ENCODE measurements around the gene ALDH2. TPM values are rescaled to one million over a fixed set of nuclear protein-coding genes. Genes with fewer than 3 reads are reported as not detected.

The ALDH2 gene
- total and polyA plus RNA-seq, 2 of the 8 experiments (the other 6 are each of a cell fraction or from before 2014, with no cell fraction given): 25.4 to 43.8 TPM

DNA sequence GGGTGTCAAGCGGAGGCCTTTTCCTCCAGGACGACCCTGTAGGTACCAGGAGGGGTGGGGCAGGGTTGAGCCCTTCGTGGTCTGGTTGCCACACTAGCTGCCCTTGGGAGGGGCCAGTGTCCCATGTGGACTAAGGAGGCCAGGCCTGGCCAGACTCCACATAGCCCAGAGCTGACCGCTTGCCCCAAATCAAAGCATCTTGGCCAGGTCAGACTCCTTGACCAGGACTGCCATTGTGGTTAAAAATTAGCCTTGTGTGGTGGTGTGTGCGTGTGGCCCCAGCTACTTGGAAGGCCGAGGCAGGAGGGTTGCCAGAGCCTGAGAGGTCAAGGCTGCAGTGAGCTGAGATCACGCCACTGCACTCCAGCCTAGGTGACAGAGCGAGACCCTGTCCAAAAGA, 24.8 kb downstream of the ALDH2 start:
- H2AFZ ChIP-seq (ENCODE audit: low read length): no peak overlapping the region
- no peak overlapping the region for H2BK15ac ChIP-seq (ENCODE audit: low read length)
- no peak overlapping the region for H2BK5ac ChIP-seq (ENCODE audit: low read depth, low read length)
- no peak overlapping the region for H4K8ac ChIP-seq (ENCODE audit: extremely low read depth, insufficient read depth, low read length)
- no peaks in the 10 kb centered on the region for H3K27me3 ChIP-seq (replicated peaks in 1 of 4; ENCODE audit: control insufficient read depth in 3 of 4, extremely low read depth in 1 of 4, insufficient read depth in 3 of 4, low read length in 3 of 4)
- no peak overlapping the region for H4K5ac ChIP-seq (ENCODE audit: insufficient read length, low read depth, low read length)
- H3K56ac ChIP-seq (replicated peaks; ENCODE audit: insufficient read length, low read depth, low read length): no peak overlapping the region
- ChIA-PET CTCF (ENCODE audit: partially characterized antibody) (interaction anchor here (0.6 to 11.1 kb wide), 7 partner anchors 14 to 47 kb away, joined by 3 to 90 read pairs (median 3); no protein-coding TSS in a partner anchor), POLR2A (ENCODE audit: partially characterized antibody) (interaction anchor here (0.6 to 2.4 kb wide), 3 partner anchors 14 to 191 kb away, joined by 3 to 5 read pairs (median 4); partner anchors contain the start of gene ALDH2)
- no peak for DNase-seq (ENCODE audit: low read depth in 1 of 2, low spot score in 2 of 2)
- no peak overlapping the region for H2AK5ac ChIP-seq (ENCODE audit: low read depth, low read length)
- H3K4me2 ChIP-seq (ENCODE audit: insufficient read depth in 1 of 2, low read depth in 2 of 2, low read length in 2 of 2): no peak overlapping the region
- no peak overlapping the region for H3K4ac ChIP-seq (replicated peaks; ENCODE audit: insufficient read length, low read depth, low read length)
- no peak for TF ChIP-seq CBX5 (IDR thresholded peaks at IDR 0.05; ENCODE audit: low read depth, low read length)
- TF ChIP-seq, protein P1, sequence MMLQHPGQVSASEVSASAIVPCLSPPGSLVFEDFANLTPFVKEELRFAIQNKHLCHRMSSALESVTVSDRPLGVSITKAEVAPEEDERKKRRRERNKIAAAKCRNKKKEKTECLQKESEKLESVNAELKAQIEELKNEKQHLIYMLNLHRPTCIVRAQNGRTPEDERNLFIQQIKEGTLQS (IDR thresholded peaks at IDR 0.05; ENCODE audit: insufficient read depth, low read depth, low read length): no peak
- no peak for TF ChIP-seq SP2 (IDR thresholded peaks at IDR 0.05; ENCODE audit: low read length)
- no peak for TF ChIP-seq RNF2 (IDR thresholded peaks at IDR 0.05; ENCODE audit: borderline replicate concordance, low read depth, low read length, missing control alignments, poor library complexity, severe bottlenecking)
- no peak for TF ChIP-seq ATF2 (IDR thresholded peaks at IDR 0.05; ENCODE audit: low read length)
- no peak overlapping the region for H2BK20ac ChIP-seq (ENCODE audit: low read length)
- H3K4me1 ChIP-seq (replicated peaks in 1 of 4; ENCODE audit: control insufficient read depth in 3 of 4, insufficient read depth in 4 of 4, low read length in 3 of 4): no peaks in the 10 kb centered on the region
- H4K91ac ChIP-seq (replicated peaks; ENCODE audit: insufficient read length, low read length): no peak overlapping the region
- no peak overlapping the region for H3K4me3 ChIP-seq (ENCODE audit: extremely low read depth in 1 of 4, insufficient read depth in 2 of 4, low read depth in 3 of 4, low read length in 4 of 4)
- H3K23ac ChIP-seq (ENCODE audit: insufficient read length): no peak overlapping the region
- peaks cover 0 to 3% of the 10 kb centered on the region in 2 experiments for H4K20me1 ChIP-seq (replicated peaks in 1 of 2; ENCODE audit: control insufficient read depth in 1 of 2, insufficient read depth in 2 of 2, low read length in 2 of 2)
- no peaks in the 10 kb centered on the region for H3K9me3 ChIP-seq (ENCODE audit: insufficient read depth in 2 of 2, low read depth in 1 of 2, low read length in 1 of 2)
- no peaks in the 10 kb centered on the region for H3K79me1 ChIP-seq (ENCODE audit: low read depth, low read length)
- H3K23me2 ChIP-seq (ENCODE audit: low read depth, low read length): no peaks in the 10 kb centered on the region
- H3K79me2 ChIP-seq (ENCODE audit: control insufficient read depth in 1 of 2, insufficient read depth in 2 of 2, low read length in 2 of 2): no peaks in the 10 kb centered on the region
- WGBS, 2 experiments (ENCODE audit: extremely low coverage in 1 of 2, insufficient coverage in 1 of 2, insufficient read length in 1 of 2, insufficient replicate concordance in 2 of 2, low coverage in 1 of 2, low lambda C conversion rate in 2 of 2, missing lambda C conversion rate in 1 of 2): 93% methylated on average over 8 of the region's 8 CpGs; no CpG with 5 or more reads in 1 of the 2 experiments
- H2BK12ac ChIP-seq (ENCODE audit: low read depth, low read length): no peak overlapping the region
- no peak overlapping the region for H3K14ac ChIP-seq (ENCODE audit: insufficient read length)
- H3K27ac ChIP-seq (ENCODE audit: low read depth, low read length): no peak overlapping the region
- no peak overlapping the region for H2BK120ac ChIP-seq (replicated peaks; ENCODE audit: low read depth, low read length)
- no peak overlapping the region for H3K9ac ChIP-seq (replicated peaks in 1 of 4; ENCODE audit: extremely low read depth in 1 of 4, low read depth in 3 of 4, low read length in 3 of 4)
- no peak for FAIRE-seq
- H3K18ac ChIP-seq (ENCODE audit: extremely low read depth, low read length): no peak overlapping the region
- H3K36me3 ChIP-seq (ENCODE audit: control insufficient read depth in 2 of 4, insufficient read depth in 4 of 4, low read length in 3 of 4): peaks cover 3 to 24% (median 17%) of the 10 kb centered on the region in 4 experiments; a peak in 7 of 8 replicates
